Measurements from ENCODE around the gene SP2. TPM values are rescaled to one million over a fixed set of nuclear protein-coding genes. Genes with fewer than 3 reads are reported as not detected.

The SP2 gene
- total RNA-seq, 1 donor from 2014 or later: 198 TPM

DNA sequence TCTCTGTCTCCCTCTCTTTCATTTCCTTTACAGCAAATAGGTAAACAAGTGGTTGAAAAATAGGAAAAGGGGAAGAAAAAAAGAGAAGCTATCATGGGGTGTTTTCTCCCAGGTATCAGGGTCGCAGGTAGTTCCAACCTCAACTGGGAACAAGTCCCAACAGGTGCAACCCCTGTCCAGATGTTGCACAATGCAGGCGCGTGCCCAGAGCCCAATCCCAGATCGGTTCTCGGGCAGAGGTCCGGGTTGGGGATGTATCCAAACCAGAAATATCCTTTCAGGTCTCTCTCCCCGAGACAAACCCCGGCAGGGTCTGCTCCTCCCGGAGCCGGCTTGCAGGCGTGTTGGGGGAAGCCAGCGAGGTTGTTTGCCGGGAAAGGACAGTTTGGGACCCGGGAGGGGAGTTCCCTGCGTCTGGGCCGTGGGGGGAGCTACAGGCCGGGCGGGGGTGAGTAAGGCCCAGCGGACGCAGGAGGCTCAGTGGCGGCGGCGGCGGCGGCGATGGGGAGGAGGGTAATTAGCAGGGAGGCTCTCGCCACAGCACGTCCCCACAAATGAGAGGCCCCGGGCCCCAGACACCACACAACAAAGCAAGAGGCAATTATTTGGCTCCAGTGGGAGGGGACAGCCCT, 23.9 kb upstream of the SP2 start:
- Histone ChIP-seq H3K27me3 (peaks cover 8% of the 10 kb centered on the region), H3K4me1 (peaks cover 0 to 6% of the 10 kb centered on the region in 2 donors), H3K36me3 (no peaks in the 10 kb centered on the region), H3K9me3 (no peaks in the 10 kb centered on the region), H3K27ac (no peak overlapping the region), H3K4me3 (no peak overlapping the region)
- TF ChIP-seq CTCF (IDR thresholded peaks at IDR 0.05): no peak
- DNase-seq (ENCODE audit: low spot score in 2 of 2): no peak
- intact Hi-C loops (cut with DNase I): no loop called here

DNA sequence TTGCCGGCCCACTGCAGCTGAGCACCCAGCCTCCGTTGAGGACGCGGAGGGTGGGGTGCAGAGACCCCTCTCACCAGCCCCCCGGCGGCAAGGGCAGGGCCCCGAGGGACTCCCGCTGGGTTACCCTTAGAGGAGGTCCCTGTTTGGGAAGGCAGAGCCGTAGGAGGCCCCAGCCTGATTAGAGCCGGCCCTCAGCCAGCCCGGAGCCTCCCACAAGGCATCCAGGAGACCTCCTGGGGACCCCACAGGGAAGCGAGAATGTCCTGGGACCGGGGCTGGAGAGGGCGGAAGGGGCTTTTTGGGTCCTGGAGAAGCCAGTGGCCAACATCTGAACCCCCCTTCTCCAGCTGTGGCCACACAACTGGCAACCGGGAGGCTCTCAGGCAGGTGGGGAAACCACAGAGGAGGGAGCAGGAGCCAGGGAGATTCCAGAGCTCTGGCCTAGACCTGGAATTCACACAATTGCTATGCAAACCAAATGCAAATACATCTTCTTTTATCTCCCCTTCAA, 23.3 kb upstream of the SP2 start:
- Histone ChIP-seq H3K9me3 (no peaks in the 10 kb centered on the region), H3K4me3 (no peak overlapping the region), H3K27ac (no peak overlapping the region), H3K36me3 (no peaks in the 10 kb centered on the region), H3K27me3 (peaks cover 8% of the 10 kb centered on the region), H3K4me1 (peaks cover 0 to 6% of the 10 kb centered on the region in 2 donors)
- intact Hi-C loops (cut with DNase I): no loop called here
- no peak for TF ChIP-seq CTCF (IDR thresholded peaks at IDR 0.05)
- no peak for DNase-seq (ENCODE audit: low spot score in 2 of 2)

- Histone ChIP-seq H3K4me3 (no peak overlapping the region), H3K36me3 (no peaks in the 10 kb centered on the region), H3K9me3 (no peaks in the 10 kb centered on the region), H3K4me1 (peaks cover 0 to 6% of the 10 kb centered on the region in 2 donors), H3K27me3 (peaks cover 8% of the 10 kb centered on the region), H3K27ac (no peak overlapping the region)
- TF ChIP-seq CTCF (IDR thresholded peaks at IDR 0.05): no peak
- intact Hi-C loops (cut with DNase I): no loop called here
- no peak for DNase-seq (ENCODE audit: low spot score in 2 of 2)
These were observed 22.6 kb upstream of the SP2 start for GRCh38 chr17:47873200-47874090.

DNA sequence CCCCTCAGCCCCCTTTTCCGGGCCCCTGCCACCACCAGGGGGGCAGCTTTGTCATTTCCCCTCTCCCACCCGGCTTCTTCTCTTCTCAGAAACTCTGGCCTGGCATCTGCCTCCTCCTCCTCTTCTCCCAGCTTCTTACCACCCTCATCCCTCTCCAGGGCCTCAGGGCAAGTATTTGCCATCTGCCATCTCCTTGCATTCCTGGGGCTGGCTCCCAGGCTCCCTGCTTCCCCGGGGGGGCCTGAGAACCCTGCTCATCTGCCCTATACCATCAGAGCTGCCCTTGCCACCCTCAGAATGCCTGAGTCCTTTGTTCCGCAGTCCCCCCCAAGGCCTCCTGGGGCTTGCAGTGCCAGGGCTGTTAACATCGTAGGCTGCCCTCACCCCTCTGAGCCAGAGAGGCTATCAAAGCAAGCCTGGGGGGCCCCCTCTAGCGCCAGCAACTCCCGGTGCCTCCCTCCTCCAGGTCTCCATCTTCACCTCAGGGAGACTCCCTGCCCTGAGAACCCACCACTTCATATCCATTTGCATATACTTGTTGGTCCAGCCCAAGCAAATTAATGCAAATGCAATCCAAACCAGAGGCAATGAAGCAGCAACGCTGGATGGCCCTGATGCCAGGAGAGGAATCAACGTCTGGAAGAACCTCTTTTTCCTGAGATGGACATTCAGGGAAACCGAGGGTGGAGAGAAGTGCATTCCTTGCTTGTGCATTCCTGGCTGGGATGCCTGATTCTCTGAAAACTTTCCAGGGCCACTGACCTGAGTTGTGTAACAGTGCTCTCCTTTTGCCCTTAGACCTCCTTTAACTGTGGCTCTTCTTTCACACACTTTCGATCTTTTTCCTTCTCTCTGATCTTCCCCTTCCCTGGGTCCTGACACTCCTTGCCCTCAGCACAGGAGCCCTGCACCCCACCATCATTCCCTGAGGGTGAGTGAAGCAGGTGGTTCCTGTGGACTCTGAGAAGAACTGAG, 20.7 kb upstream of the SP2 start:
- Histone ChIP-seq H3K36me3 (no peaks in the 10 kb centered on the region), H3K4me3 (no peak overlapping the region), H3K4me1 (peaks cover 0 to 6% of the 10 kb centered on the region in 2 donors), H3K27ac (no peak overlapping the region), H3K9me3 (no peaks in the 10 kb centered on the region), H3K27me3 (peaks cover 8% of the 10 kb centered on the region)
- no peak for TF ChIP-seq CTCF (IDR thresholded peaks at IDR 0.05)
- no peak for DNase-seq (ENCODE audit: low spot score in 2 of 2)
- intact Hi-C loops (cut with DNase I): no loop called here

DNA sequence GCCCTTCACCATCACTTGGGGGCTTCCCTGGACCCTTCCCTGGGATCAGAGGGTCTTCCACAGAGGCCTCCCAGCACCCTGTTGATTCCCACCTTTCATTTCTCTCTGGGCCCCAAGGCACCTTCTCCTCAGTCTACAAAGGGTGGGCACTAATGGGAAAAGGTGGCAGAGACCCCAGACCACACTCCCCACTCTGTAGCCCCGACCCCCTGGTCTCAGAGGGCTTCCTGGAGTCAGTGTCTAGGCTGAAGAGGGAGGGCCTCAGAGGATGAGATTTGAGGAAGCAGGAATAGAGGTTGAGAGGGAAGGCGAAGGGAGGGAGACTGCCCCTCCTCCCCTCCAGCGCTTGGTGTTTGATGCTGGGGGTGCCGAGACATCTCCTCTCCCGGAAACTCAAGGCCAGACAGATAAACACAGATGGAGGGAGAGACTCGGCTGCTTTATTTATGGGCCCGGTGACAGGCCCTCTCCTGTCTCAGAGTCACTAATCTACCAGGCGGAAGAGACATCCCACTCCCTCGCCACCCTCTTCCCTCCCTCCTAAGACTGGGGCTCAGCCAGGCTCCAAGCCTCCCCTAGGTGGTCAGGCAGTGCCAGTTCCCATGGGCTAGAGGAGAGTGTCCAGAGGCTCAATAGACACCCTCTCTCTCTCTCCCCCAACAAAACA, 18.5 kb upstream of the SP2 start:
- intact Hi-C loops (cut with DNase I): no loop called here
- Histone ChIP-seq H3K27ac (no peak overlapping the region), H3K36me3 (no peaks in the 10 kb centered on the region), H3K4me1 (peaks cover 0 to 3% of the 10 kb centered on the region in 2 donors), H3K4me3 (no peak overlapping the region), H3K27me3 (peaks cover 3% of the 10 kb centered on the region), H3K9me3 (no peaks in the 10 kb centered on the region)
- no peak for TF ChIP-seq CTCF (IDR thresholded peaks at IDR 0.05)
- DNase-seq (ENCODE audit: low spot score in 2 of 2): no peak

All from ascending aorta (tissue), 2 donors.